Glutamatergic neuron (in vitro differentiated cells): ENCODE measurements around the gene TSC22D1. TPM values are rescaled to one million over a fixed set of nuclear protein-coding genes. Genes with fewer than 3 reads are reported as not detected.

Experiments
- DNase-seq: peaks from one replicate; pipeline ENCODE4 v3.0.0; 2022
- H3K27ac Mint-ChIP-seq: one replicate; pipeline ENCODE4 v1.8.0; 2020; ENCODE audit warnings: mild to moderate bottlenecking, mixed read lengths, inconsistent platforms; ENCODE audit not compliant: unreplicated experiment
- H3K27me3 Mint-ChIP-seq: one replicate; pipeline ENCODE4 v1.8.0; 2020; ENCODE audit warnings: mild to moderate bottlenecking, moderate library complexity, mixed read lengths, inconsistent platforms; ENCODE audit not compliant: unreplicated experiment
- H3K36me3 Mint-ChIP-seq: one replicate; pipeline ENCODE4 v1.8.0; 2020; ENCODE audit warnings: mild to moderate bottlenecking, mixed read lengths, inconsistent platforms; ENCODE audit not compliant: unreplicated experiment
- H3K4me1 Mint-ChIP-seq: one replicate; pipeline ENCODE4 v1.8.0; 2020; ENCODE audit warnings: mild to moderate bottlenecking, low read depth, mixed read lengths, inconsistent platforms; ENCODE audit not compliant: unreplicated experiment
- H3K4me3 Mint-ChIP-seq: one replicate; pipeline ENCODE4 v1.8.0; 2020; ENCODE audit warnings: mild to moderate bottlenecking, mixed read lengths, inconsistent platforms; ENCODE audit not compliant: unreplicated experiment
- H3K9me3 Mint-ChIP-seq: one replicate; pipeline ENCODE4 v1.8.0; 2020; ENCODE audit warnings: mild to moderate bottlenecking, moderate library complexity, mixed read lengths, inconsistent platforms; ENCODE audit not compliant: unreplicated experiment
- CTCF ChIP-seq: fragments of 200-600 bp; sonication (generic); IDR thresholded peaks from one replicate; pipeline ENCODE4 v1.5.0; 2021; ENCODE audit not compliant: partially characterized antibody, unreplicated experiment
- total RNA-seq: library from RNA; stranded (reverse); fragmentation: NEBNext Ultra II Directional; extraction: Animal tissue kit (Norgen Biotek cat#: 25700); gene quantifications from one replicate; pipeline ENCODE4 v1.2.1, GENCODE V29; 2021; ENCODE audit not compliant: unreplicated experiment

Gene TSC22D1
- total RNA-seq, 1 donor from 2014 or later: 111 TPM

GRCh38 chr13:44383945-44384344 lies 192.2 kb downstream of the TSC22D1 start:
- DNase-seq: no peak
- Mint-ChIP-seq H3K27ac (no peak overlapping the region), H3K4me1 (peaks cover 26% of the 10 kb centered on the region), H3K36me3 (no peaks in the 10 kb centered on the region), H3K9me3 (peaks cover 5% of the 10 kb centered on the region), H3K27me3 (peaks cover 10% of the 10 kb centered on the region), H3K4me3 (no peak overlapping the region)
- TF ChIP-seq CTCF: no peak

DNA sequence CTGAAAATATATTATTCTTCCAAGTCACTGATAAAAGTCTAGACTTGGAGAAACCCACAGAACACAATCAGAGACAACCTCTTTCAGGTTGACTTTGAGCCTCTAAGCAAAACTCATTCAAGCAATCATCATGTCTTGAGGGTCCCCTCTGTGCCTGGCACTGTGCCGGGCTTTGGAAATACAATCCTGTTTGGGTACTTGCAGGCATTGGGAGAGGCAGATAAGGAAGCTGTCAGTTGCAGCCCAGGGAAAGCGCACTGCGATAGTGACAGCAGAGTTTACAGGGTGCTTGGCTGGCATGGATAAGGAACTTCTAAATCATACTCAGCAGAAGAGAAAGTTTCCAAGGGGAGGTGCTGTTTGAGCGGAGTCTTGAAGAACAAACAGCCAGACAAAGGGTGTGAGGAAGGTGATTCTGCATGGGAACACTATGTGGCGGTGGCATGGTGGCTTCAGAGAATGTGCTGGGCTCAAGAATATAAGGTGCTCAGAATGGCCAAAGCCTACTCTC lies 193.4 kb downstream of the TSC22D1 start:
- H3K27me3 Mint-ChIP-seq: peaks cover 2% of the 10 kb centered on the region
- H3K4me1 Mint-ChIP-seq: peaks cover 13% of the 10 kb centered on the region

More for the DNA sequence above, 193.4 kb downstream of the TSC22D1 start:
- Mint-ChIP-seq H3K36me3 (no peaks in the 10 kb centered on the region), H3K4me3 (no peak overlapping the region), H3K9me3 (no peaks in the 10 kb centered on the region), H3K27ac (no peak overlapping the region)
- DNase-seq: no peak
- no peak for TF ChIP-seq CTCF

Other genes starting within 250 kb of the TSC22D1 start
- gene SERP2, start 202.5 kb downstream of the TSC22D1 start, total RNA-seq: 22.3 TPM